ENCODE data around the gene DIPK1B. TPM values are rescaled to one million over a fixed set of nuclear protein-coding genes. Genes with fewer than 3 reads are reported as not detected.

The DIPK1B gene
- polyA plus RNA-seq, 1 of the 3 experiments (the other 2 are of a cell fraction), result 24.5 TPM

DNA sequence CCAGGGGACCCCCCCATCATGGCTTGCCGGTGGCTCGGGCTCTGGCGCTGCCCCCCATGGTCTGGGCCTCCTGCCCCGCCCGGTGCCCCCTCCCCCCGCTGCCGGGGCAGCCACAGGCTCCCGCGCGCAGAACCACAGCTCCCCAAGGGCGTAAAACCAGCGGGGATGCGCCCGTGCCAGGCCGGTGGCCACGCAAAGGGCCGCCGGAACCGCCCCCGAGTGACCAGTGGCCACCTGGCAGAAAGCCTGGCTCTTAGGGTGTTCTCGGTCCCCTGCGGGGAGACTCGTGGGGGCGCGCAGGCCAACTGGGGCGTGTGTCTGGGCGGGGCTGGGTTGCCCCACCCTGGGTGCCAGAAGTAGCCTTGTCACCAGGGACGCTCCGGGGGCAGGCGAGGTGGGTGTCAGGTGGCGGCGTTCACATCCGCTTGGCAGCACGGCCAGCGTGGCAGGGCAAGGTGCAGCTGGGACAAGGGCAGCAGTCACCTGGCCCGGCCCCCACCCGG, 24.6 kb upstream of the DIPK1B start:
- Histone ChIP-seq H3K9ac (no peak overlapping the region), H3K9me3 (no peaks in the 10 kb centered on the region), H3K36me3 (replicated peaks in 1 of 2; ENCODE audit: control insufficient read depth in 1 of 2, insufficient read depth in 2 of 2, low read length in 1 of 2) (no peaks in the 10 kb centered on the region), H3K4me1 (ENCODE audit: control insufficient read depth in 1 of 2, insufficient read depth in 2 of 2, low read depth in 1 of 2, low read length in 1 of 2) (peaks cover 4 to 19% of the 10 kb centered on the region in 2 experiments; a peak in 2 of 4 replicates), H4K20me1 (ENCODE audit: insufficient read depth) (peaks cover 7% of the 10 kb centered on the region; the same call in 1 of the 2 replicates), H3K4me3 (ENCODE audit: low read depth in 2 of 2, low read length in 1 of 2) (no peak overlapping the region), H3K4me2 (peak overlapping the region; percentile 37; the same call in 1 of the 2 replicates), H3K27me3 (ENCODE audit: insufficient read depth) (no peaks in the 10 kb centered on the region), H3K9me2 (no peaks in the 10 kb centered on the region), H3F3A (replicated peaks; ENCODE audit: insufficient read depth) (no peaks in the 10 kb centered on the region), H2AFZ (ENCODE audit: low read depth) (no peak overlapping the region), H3K79me2 (ENCODE audit: insufficient read depth) (peaks cover 16% of the 10 kb centered on the region), H3K27ac (ENCODE audit: low read depth in 2 of 2, low read length in 1 of 2) (no peak overlapping the region)
- TF ChIP-seq, protein P1, sequence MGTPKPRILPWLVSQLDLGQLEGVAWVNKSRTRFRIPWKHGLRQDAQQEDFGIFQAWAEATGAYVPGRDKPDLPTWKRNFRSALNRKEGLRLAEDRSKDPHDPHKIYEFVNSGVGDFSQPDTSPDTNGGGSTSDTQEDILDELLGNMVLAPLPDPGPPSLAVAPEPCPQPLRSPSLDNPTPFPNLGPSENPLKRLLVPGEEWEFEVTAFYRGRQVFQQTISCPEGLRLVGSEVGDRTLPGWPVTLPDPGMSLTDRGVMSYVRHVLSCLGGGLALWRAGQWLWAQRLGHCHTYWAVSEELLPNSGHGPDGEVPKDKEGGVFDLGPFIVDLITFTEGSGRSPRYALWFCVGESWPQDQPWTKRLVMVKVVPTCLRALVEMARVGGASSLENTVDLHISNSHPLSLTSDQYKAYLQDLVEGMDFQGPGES (IDR thresholded peaks at IDR 0.05; ENCODE audit: low read depth, low read length), result no peak
- TF ChIP-seq YY1 (IDR thresholded peaks at IDR 0.05; ENCODE audit: low read depth) (no peak), NRF1 (IDR thresholded peaks at IDR 0.05; ENCODE audit: low read depth, low read length) (no peak), GABPA (IDR thresholded peaks at IDR 0.05; ENCODE audit: low read depth) (no peak), USF2 (IDR thresholded peaks at IDR 0.05; ENCODE audit: borderline replicate concordance, low read depth, low read length) (no peak), RFX5 (IDR thresholded peaks at IDR 0.05; ENCODE audit: low read length) (no peak), ELF1 (IDR thresholded peaks at IDR 0.05) (no peak), CTCF (IDR thresholded peaks at IDR 0.05) (no peak), SMC3 (IDR thresholded peaks at IDR 0.05; ENCODE audit: low read depth, low read length) (no peak), TAF1 (IDR thresholded peaks at IDR 0.05; ENCODE audit: borderline replicate concordance, low read depth, low read length) (no peak), RAD21 (IDR thresholded peaks at IDR 0.05; ENCODE audit: low read length) (no peak), RXRA (IDR thresholded peaks at IDR 0.05; ENCODE audit: borderline replicate concordance, low read depth) (no peak), GATA2 (CRISPR knock-in tag; IDR thresholded peaks at IDR 0.05) (no peak), EZH2phosphoT487 (IDR thresholded peaks at IDR 0.05; ENCODE audit: borderline replicate concordance, low read depth) (no peak)
- TF ChIP-seq, protein P2, sequence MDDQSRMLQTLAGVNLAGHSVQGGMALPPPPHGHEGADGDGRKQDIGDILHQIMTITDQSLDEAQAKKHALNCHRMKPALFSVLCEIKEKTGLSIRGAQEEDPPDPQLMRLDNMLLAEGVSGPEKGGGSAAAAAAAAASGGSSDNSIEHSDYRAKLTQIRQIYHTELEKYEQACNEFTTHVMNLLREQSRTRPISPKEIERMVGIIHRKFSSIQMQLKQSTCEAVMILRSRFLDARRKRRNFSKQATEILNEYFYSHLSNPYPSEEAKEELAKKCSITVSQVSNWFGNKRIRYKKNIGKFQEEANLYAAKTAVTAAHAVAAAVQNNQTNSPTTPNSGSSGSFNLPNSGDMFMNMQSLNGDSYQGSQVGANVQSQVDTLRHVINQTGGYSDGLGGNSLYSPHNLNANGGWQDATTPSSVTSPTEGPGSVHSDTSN (IDR thresholded peaks at IDR 0.05), result no peak
- TF ChIP-seq, protein P3, sequence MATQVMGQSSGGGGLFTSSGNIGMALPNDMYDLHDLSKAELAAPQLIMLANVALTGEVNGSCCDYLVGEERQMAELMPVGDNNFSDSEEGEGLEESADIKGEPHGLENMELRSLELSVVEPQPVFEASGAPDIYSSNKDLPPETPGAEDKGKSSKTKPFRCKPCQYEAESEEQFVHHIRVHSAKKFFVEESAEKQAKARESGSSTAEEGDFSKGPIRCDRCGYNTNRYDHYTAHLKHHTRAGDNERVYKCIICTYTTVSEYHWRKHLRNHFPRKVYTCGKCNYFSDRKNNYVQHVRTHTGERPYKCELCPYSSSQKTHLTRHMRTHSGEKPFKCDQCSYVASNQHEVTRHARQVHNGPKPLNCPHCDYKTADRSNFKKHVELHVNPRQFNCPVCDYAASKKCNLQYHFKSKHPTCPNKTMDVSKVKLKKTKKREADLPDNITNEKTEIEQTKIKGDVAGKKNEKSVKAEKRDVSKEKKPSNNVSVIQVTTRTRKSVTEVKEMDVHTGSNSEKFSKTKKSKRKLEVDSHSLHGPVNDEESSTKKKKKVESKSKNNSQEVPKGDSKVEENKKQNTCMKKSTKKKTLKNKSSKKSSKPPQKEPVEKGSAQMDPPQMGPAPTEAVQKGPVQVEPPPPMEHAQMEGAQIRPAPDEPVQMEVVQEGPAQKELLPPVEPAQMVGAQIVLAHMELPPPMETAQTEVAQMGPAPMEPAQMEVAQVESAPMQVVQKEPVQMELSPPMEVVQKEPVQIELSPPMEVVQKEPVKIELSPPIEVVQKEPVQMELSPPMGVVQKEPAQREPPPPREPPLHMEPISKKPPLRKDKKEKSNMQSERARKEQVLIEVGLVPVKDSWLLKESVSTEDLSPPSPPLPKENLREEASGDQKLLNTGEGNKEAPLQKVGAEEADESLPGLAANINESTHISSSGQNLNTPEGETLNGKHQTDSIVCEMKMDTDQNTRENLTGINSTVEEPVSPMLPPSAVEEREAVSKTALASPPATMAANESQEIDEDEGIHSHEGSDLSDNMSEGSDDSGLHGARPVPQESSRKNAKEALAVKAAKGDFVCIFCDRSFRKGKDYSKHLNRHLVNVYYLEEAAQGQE (IDR thresholded peaks at IDR 0.05; ENCODE audit: low read depth, low read length), result no peak
- POLR2A ChIA-PET, result interaction anchor here (1.1 to 1.6 kb wide), 2 partner anchors 16 to 25 kb away, joined by 5 read pairs; no protein-coding TSS in a partner anchor
- CTCF ChIA-PET, result interaction anchor here (0.6 to 8.5 kb wide), 6 partner anchors 8 to 26 kb away, joined by 3 to 90 read pairs (median 6); no protein-coding TSS in a partner anchor
- DNase-seq, result no peak
- WGBS (ENCODE audit: low lambda C conversion rate), result 67% methylated on average over 16 of the region's 37 CpGs

Measured in SK-N-SH (cell line).